ENCODE data around the gene XPR1. TPM values are rescaled to one million over a fixed set of nuclear protein-coding genes. Genes with fewer than 3 reads are reported as not detected.

Gene XPR1
- total and polyA plus RNA-seq, 2 donors, result 9.5 to 10.3 TPM

GRCh38 chr1:180595966-180596365 is 35.9 kb upstream of the XPR1 start:
- Histone ChIP-seq H3K36me3 (ENCODE audit: control insufficient read depth in 2 of 2, insufficient read depth in 2 of 2, low read length in 1 of 2) (no peaks in the 10 kb centered on the region), H3K9me3 (ENCODE audit: control insufficient read depth in 2 of 2, insufficient read depth in 1 of 2, low read length in 1 of 2) (no peaks in the 10 kb centered on the region), H3K27me3 (ENCODE audit: control insufficient read depth in 2 of 2, insufficient read depth in 1 of 2, low read length in 1 of 2) (no peaks in the 10 kb centered on the region), H3K4me3 (ENCODE audit: low read length in 2 of 2) (no peak overlapping the region), H3K4me1 (ENCODE audit: control insufficient read depth in 2 of 2, insufficient read depth in 2 of 2, low read length in 2 of 2) (no peaks in the 10 kb centered on the region), H3K27ac (ENCODE audit: low read depth in 1 of 2, low read length in 1 of 2) (no peak overlapping the region)
- WGBS, result 95% methylated on average over 2 of the region's 2 CpGs
- no peak for DNase-seq (ENCODE audit: low read depth in 6 of 9, low spot score in 9 of 9)

GRCh38 chr1:180597520-180597919 is 34.3 kb upstream of the XPR1 start:
- Histone ChIP-seq H3K4me3 (ENCODE audit: low read length in 2 of 2) (no peak overlapping the region), H3K27ac (ENCODE audit: low read depth in 1 of 2, low read length in 1 of 2) (no peak overlapping the region), H3K9me3 (ENCODE audit: control insufficient read depth in 2 of 2, insufficient read depth in 1 of 2, low read length in 1 of 2) (no peaks in the 10 kb centered on the region), H3K4me1 (ENCODE audit: control insufficient read depth in 2 of 2, insufficient read depth in 2 of 2, low read length in 2 of 2) (no peaks in the 10 kb centered on the region), H3K36me3 (ENCODE audit: control insufficient read depth in 2 of 2, insufficient read depth in 2 of 2, low read length in 1 of 2) (no peaks in the 10 kb centered on the region), H3K27me3 (ENCODE audit: control insufficient read depth in 2 of 2, insufficient read depth in 1 of 2, low read length in 1 of 2) (no peaks in the 10 kb centered on the region)
- no peak for DNase-seq (ENCODE audit: low read depth in 6 of 9, low spot score in 9 of 9)

GRCh38 chr1:180598333-180598974 is 33.4 kb upstream of the XPR1 start:
- Histone ChIP-seq H3K4me3 (ENCODE audit: low read length in 2 of 2) (no peak overlapping the region), H3K27me3 (ENCODE audit: control insufficient read depth in 2 of 2, insufficient read depth in 1 of 2, low read length in 1 of 2) (no peaks in the 10 kb centered on the region), H3K4me1 (ENCODE audit: control insufficient read depth in 2 of 2, insufficient read depth in 2 of 2, low read length in 2 of 2) (no peaks in the 10 kb centered on the region), H3K36me3 (ENCODE audit: control insufficient read depth in 2 of 2, insufficient read depth in 2 of 2, low read length in 1 of 2) (no peaks in the 10 kb centered on the region), H3K27ac (ENCODE audit: low read depth in 1 of 2, low read length in 1 of 2) (no peak overlapping the region), H3K9me3 (ENCODE audit: control insufficient read depth in 2 of 2, insufficient read depth in 1 of 2, low read length in 1 of 2) (no peaks in the 10 kb centered on the region)
- 91% methylated on average over 6 of the region's 6 CpGs for WGBS
- no peak for DNase-seq (ENCODE audit: low read depth in 6 of 9, low spot score in 9 of 9)

DNA sequence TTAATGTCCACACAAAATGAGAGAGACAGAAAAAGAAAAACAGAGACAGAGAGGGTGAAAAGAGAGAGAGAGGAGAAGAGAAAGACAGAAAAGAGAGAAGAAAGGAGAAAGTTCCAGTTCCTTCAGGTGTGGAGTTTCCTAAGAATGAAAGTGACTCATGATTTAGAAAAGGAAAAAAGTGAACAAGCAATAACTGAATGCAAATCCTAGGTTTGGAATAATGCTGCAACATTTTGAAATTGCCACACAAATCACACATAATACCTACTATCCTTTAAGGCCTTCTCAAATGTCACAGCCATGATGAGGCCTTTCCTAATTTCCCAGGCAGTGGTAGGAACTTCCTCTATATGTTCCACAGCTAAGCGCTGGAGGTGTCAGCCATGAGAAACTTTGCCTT is 31.5 kb upstream of the XPR1 start:
- Histone ChIP-seq H3K36me3 (ENCODE audit: control insufficient read depth in 2 of 2, insufficient read depth in 2 of 2, low read length in 1 of 2) (no peaks in the 10 kb centered on the region), H3K4me3 (ENCODE audit: low read length in 2 of 2) (no peak overlapping the region), H3K9me3 (ENCODE audit: control insufficient read depth in 2 of 2, insufficient read depth in 1 of 2, low read length in 1 of 2) (no peaks in the 10 kb centered on the region), H3K4me1 (ENCODE audit: control insufficient read depth in 2 of 2, insufficient read depth in 2 of 2, low read length in 2 of 2) (no peaks in the 10 kb centered on the region), H3K27ac (ENCODE audit: low read depth in 1 of 2, low read length in 1 of 2) (no peak overlapping the region), H3K27me3 (ENCODE audit: control insufficient read depth in 2 of 2, insufficient read depth in 1 of 2, low read length in 1 of 2) (no peaks in the 10 kb centered on the region)
- 96% methylated on average over 1 of the region's 1 CpG for WGBS
- DNase-seq (ENCODE audit: low read depth in 6 of 9, low spot score in 9 of 9), result no peak

- Histone ChIP-seq H3K36me3 (ENCODE audit: control insufficient read depth in 2 of 2, insufficient read depth in 2 of 2, low read length in 1 of 2) (no peaks in the 10 kb centered on the region), H3K9me3 (ENCODE audit: control insufficient read depth in 2 of 2, insufficient read depth in 1 of 2, low read length in 1 of 2) (no peaks in the 10 kb centered on the region), H3K4me1 (ENCODE audit: control insufficient read depth in 2 of 2, insufficient read depth in 2 of 2, low read length in 2 of 2) (no peaks in the 10 kb centered on the region), H3K27ac (ENCODE audit: low read depth in 1 of 2, low read length in 1 of 2) (no peak overlapping the region), H3K27me3 (ENCODE audit: control insufficient read depth in 2 of 2, insufficient read depth in 1 of 2, low read length in 1 of 2) (no peaks in the 10 kb centered on the region), H3K4me3 (ENCODE audit: low read length in 2 of 2) (no peak overlapping the region)
- DNase-seq (ENCODE audit: low read depth in 6 of 9, low spot score in 9 of 9), result no peak
- 82% methylated on average over 1 of the region's 1 CpG for WGBS
Measured at GRCh38 chr1:180601512-180601911, 30.3 kb upstream of the XPR1 start.

GRCh38 chr1:180603223-180603849 is 28.5 kb upstream of the XPR1 start:
- Histone ChIP-seq H3K27me3 (ENCODE audit: control insufficient read depth in 2 of 2, insufficient read depth in 1 of 2, low read length in 1 of 2) (no peaks in the 10 kb centered on the region), H3K9me3 (ENCODE audit: control insufficient read depth in 2 of 2, insufficient read depth in 1 of 2, low read length in 1 of 2) (no peaks in the 10 kb centered on the region), H3K4me3 (ENCODE audit: low read length in 2 of 2) (no peak overlapping the region), H3K27ac (ENCODE audit: low read depth in 1 of 2, low read length in 1 of 2) (no peak overlapping the region), H3K36me3 (ENCODE audit: control insufficient read depth in 2 of 2, insufficient read depth in 2 of 2, low read length in 1 of 2) (no peaks in the 10 kb centered on the region), H3K4me1 (ENCODE audit: control insufficient read depth in 2 of 2, insufficient read depth in 2 of 2, low read length in 2 of 2) (no peaks in the 10 kb centered on the region)
- DNase-seq (ENCODE audit: low read depth in 6 of 9, low spot score in 9 of 9), result no peak
- 96% methylated on average over 6 of the region's 6 CpGs for WGBS

GRCh38 chr1:180603850-180604226 is 28.0 kb upstream of the XPR1 start:
- Histone ChIP-seq H3K4me1 (ENCODE audit: control insufficient read depth in 2 of 2, insufficient read depth in 2 of 2, low read length in 2 of 2) (no peaks in the 10 kb centered on the region), H3K9me3 (ENCODE audit: control insufficient read depth in 2 of 2, insufficient read depth in 1 of 2, low read length in 1 of 2) (no peaks in the 10 kb centered on the region), H3K4me3 (ENCODE audit: low read length in 2 of 2) (no peak overlapping the region), H3K36me3 (ENCODE audit: control insufficient read depth in 2 of 2, insufficient read depth in 2 of 2, low read length in 1 of 2) (no peaks in the 10 kb centered on the region), H3K27ac (ENCODE audit: low read depth in 1 of 2, low read length in 1 of 2) (no peak overlapping the region), H3K27me3 (ENCODE audit: control insufficient read depth in 2 of 2, insufficient read depth in 1 of 2, low read length in 1 of 2) (no peaks in the 10 kb centered on the region)
- 97% methylated on average over 2 of the region's 2 CpGs for WGBS
- DNase-seq (ENCODE audit: low read depth in 6 of 9, low spot score in 9 of 9), result no peak

- Histone ChIP-seq H3K27me3 (ENCODE audit: control insufficient read depth in 2 of 2, insufficient read depth in 1 of 2, low read length in 1 of 2) (no peaks in the 10 kb centered on the region), H3K9me3 (ENCODE audit: control insufficient read depth in 2 of 2, insufficient read depth in 1 of 2, low read length in 1 of 2) (no peaks in the 10 kb centered on the region), H3K36me3 (ENCODE audit: control insufficient read depth in 2 of 2, insufficient read depth in 2 of 2, low read length in 1 of 2) (no peaks in the 10 kb centered on the region), H3K4me3 (ENCODE audit: low read length in 2 of 2) (no peak overlapping the region), H3K4me1 (ENCODE audit: control insufficient read depth in 2 of 2, insufficient read depth in 2 of 2, low read length in 2 of 2) (peaks cover 0 to 3% of the 10 kb centered on the region in 2 donors), H3K27ac (ENCODE audit: low read depth in 1 of 2, low read length in 1 of 2) (no peak overlapping the region)
- no peak for DNase-seq (ENCODE audit: low read depth in 6 of 9, low spot score in 9 of 9)
- 94% methylated on average over 2 of the region's 2 CpGs for whole genome bisulfite sequencing
Measured at GRCh38 chr1:180606155-180606554, 25.7 kb upstream of the XPR1 start.

GRCh38 chr1:180609643-180610555 is 21.9 kb upstream of the XPR1 start:
- Histone ChIP-seq H3K36me3 (ENCODE audit: control insufficient read depth in 2 of 2, insufficient read depth in 2 of 2, low read length in 1 of 2) (no peaks in the 10 kb centered on the region), H3K27ac (ENCODE audit: low read depth in 1 of 2, low read length in 1 of 2) (peak overlapping the region in 1 of 2 donors; percentile 21), H3K4me3 (ENCODE audit: low read length in 2 of 2) (no peak overlapping the region), H3K27me3 (ENCODE audit: control insufficient read depth in 2 of 2, insufficient read depth in 1 of 2, low read length in 1 of 2) (no peaks in the 10 kb centered on the region), H3K4me1 (ENCODE audit: control insufficient read depth in 2 of 2, insufficient read depth in 2 of 2, low read length in 2 of 2) (peaks cover 0 to 5% of the 10 kb centered on the region in 2 donors), H3K9me3 (ENCODE audit: control insufficient read depth in 2 of 2, insufficient read depth in 1 of 2, low read length in 1 of 2) (no peaks in the 10 kb centered on the region)
- no peak for DNase-seq (ENCODE audit: low read depth in 6 of 9, low spot score in 9 of 9)
- 88% methylated on average over 7 of the region's 7 CpGs for WGBS
